MM.1S (cell line): ENCODE data around the gene CLCA4.

Experiments
- DNase-seq: peaks from one replicate; pipeline ENCODE4 v3.0.0-alpha.2; 2015
- H2AFZ ChIP-seq: fragments of 300-600 bp; sonication (generic); 2 replicates; pipeline ENCODE4 v1.6.0; 2016; ENCODE audit warnings: antibody characterized with exemption, low read length
- H3F3A ChIP-seq: fragments of 300-600 bp; sonication (generic); 2 replicates; pipeline ENCODE4 v1.6.1; 2016; ENCODE audit warnings: mild to moderate bottlenecking, antibody characterized with exemption, low read length, moderate library complexity, mixed read lengths; ENCODE audit not compliant: insufficient read depth
- H3K27ac ChIP-seq: fragments of 300-600 bp; sonication (generic); 2 replicates; pipeline ENCODE4 v1.5.1; 2016; ENCODE audit warnings: mild to moderate bottlenecking, low read length
- H3K27me3 ChIP-seq: fragments of 300-600 bp; sonication (generic); replicated peaks from 2 replicates; pipeline ENCODE4 v1.6.0; 2016; ENCODE audit warnings: low read length; ENCODE audit not compliant: insufficient read depth
- H3K36me3 ChIP-seq: fragments of 300-600 bp; sonication (generic); replicated peaks from 2 replicates; pipeline ENCODE4 v1.6.1; 2016; ENCODE audit warnings: mild to moderate bottlenecking, low read length, mixed read lengths; ENCODE audit not compliant: insufficient read depth
- H3K4me1 ChIP-seq: fragments of 300-600 bp; sonication (generic); 2 replicates; pipeline ENCODE4 v1.6.1; 2016; ENCODE audit warnings: low read length, mixed read lengths
- H3K4me2 ChIP-seq: fragments of 300-600 bp; sonication (generic); 2 replicates; pipeline ENCODE4 v1.6.0; 2016; ENCODE audit warnings: low read depth, low read length
- H3K4me3 ChIP-seq: fragments of 300-600 bp; sonication (generic); 2 replicates; pipeline ENCODE4 v1.5.1; 2016; ENCODE audit warnings: low read length, mixed read lengths
- H3K79me2 ChIP-seq: fragments of 300-600 bp; sonication (generic); 2 replicates; pipeline ENCODE4 v1.6.1; 2016; ENCODE audit warnings: mixed run types, low read length, mixed read lengths
- H3K9ac ChIP-seq: fragments of 300-600 bp; sonication (generic); 2 replicates; pipeline ENCODE4 v1.6.1; 2016; ENCODE audit warnings: low read length, mixed read lengths
- H3K9me2 ChIP-seq: fragments of 300-600 bp; sonication (generic); replicated peaks from 2 replicates; pipeline ENCODE4 v1.6.1; 2016; ENCODE audit warnings: mild to moderate bottlenecking, low read length, mixed read lengths; ENCODE audit not compliant: insufficient read depth
- H3K9me3 ChIP-seq: fragments of 300-600 bp; sonication (generic); replicated peaks from 2 replicates; pipeline ENCODE4 v1.6.1; 2016; ENCODE audit warnings: mild to moderate bottlenecking, low read length, mixed read lengths; ENCODE audit not compliant: insufficient read depth
- H4K20me1 ChIP-seq: fragments of 300-600 bp; sonication (generic); 2 replicates; pipeline ENCODE4 v1.6.1; 2016; ENCODE audit warnings: mild to moderate bottlenecking, low read length, moderate library complexity, mixed read lengths; ENCODE audit not compliant: insufficient read depth
- EZH2 ChIP-seq: fragments of 300-600 bp; sonication (generic); optimal IDR thresholded peaks from 2 replicates; pipeline ENCODE3; 2017; ENCODE audit warnings: low read depth, mild to moderate bottlenecking, antibody characterized with exemption, low read length, mixed read lengths
- EZH2phosphoT487 ChIP-seq: fragments of 300-600 bp; sonication (generic); IDR thresholded peaks from 2 replicates; pipeline ENCODE4 v1.6.1; 2018; ENCODE audit warnings: antibody characterized with exemption, low read length
- TF ChIP-seq, protein P1 (sequence below): fragments of 300-600 bp; sonication (generic); IDR thresholded peaks from 2 replicates; pipeline ENCODE4 v1.5.1; 2016; ENCODE audit warnings: antibody characterized with exemption, low read length, mixed read lengths

Gene CLCA4

DNA sequence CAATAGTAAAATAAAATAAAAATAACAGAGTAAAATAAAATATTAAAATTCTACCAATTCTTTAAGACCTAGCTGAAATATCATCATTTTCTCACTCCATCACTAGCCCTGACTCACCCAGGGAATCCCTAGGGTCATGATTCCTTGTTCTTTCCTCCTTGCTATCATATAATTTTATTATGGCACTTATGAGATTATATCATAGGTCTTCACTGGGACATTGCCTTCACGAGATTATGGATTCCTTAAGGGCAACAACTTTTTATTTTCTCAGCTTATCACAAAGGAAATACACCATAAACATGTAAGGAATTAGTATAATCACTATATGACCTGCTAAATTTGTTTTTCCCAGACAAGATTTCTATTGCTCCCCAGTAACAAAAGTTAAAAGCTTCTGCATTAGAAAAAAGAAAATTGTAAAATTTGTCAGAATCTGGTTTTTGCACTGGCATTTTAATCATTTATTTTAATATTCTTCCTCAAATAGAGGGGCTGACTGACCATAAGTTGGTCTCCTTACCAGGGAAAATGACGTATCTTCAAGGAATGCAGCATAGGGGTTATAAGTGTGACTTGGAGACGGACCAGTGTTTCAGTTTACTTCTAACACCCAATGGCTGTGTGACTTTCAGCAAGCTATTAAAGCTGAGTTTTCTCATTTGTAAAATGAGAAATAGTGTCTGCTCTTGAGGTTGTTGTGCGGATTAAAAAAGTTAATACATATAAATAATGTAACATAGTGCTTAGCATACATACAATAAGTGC, 8.8 kb upstream of the CLCA4 start:
- Histone ChIP-seq H3K36me3 (no peaks in the 10 kb centered on the region), H4K20me1 (no peaks in the 10 kb centered on the region), H3K27ac (no peak overlapping the region), H3K9me2 (no peaks in the 10 kb centered on the region), H3K4me3 (no peak overlapping the region), H3F3A (no peaks in the 10 kb centered on the region), H3K9me3 (no peaks in the 10 kb centered on the region), H3K4me1 (no peaks in the 10 kb centered on the region), H3K79me2 (no peaks in the 10 kb centered on the region), H3K9ac (no peak overlapping the region), H3K4me2 (no peak overlapping the region), H2AFZ (no peak overlapping the region), H3K27me3 (no peaks in the 10 kb centered on the region)
- TF ChIP-seq, protein P1, sequence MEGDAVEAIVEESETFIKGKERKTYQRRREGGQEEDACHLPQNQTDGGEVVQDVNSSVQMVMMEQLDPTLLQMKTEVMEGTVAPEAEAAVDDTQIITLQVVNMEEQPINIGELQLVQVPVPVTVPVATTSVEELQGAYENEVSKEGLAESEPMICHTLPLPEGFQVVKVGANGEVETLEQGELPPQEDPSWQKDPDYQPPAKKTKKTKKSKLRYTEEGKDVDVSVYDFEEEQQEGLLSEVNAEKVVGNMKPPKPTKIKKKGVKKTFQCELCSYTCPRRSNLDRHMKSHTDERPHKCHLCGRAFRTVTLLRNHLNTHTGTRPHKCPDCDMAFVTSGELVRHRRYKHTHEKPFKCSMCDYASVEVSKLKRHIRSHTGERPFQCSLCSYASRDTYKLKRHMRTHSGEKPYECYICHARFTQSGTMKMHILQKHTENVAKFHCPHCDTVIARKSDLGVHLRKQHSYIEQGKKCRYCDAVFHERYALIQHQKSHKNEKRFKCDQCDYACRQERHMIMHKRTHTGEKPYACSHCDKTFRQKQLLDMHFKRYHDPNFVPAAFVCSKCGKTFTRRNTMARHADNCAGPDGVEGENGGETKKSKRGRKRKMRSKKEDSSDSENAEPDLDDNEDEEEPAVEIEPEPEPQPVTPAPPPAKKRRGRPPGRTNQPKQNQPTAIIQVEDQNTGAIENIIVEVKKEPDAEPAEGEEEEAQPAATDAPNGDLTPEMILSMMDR, result no peak
- TF ChIP-seq EZH2, result no peak
- no peak for DNase-seq

DNA sequence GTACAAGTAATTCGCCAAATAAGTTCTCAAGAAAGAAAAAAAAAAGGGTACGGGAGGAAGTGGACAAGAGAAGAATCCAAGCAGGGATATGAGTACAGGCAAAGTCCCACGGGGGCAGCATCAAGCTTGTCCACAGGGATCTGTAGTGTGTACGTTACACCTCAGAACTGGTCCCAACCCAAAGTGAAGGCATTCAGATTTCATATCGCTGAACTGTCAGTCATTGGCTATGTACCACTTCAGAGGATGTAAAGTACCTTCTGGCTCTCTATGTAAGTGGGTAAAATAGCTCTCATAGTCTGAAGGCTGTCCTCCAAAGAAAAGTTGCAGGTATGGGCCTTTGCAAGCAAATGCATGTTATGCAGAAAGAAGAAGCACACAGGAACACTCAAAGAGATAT, 8.1 kb upstream of the CLCA4 start:
- no peak overlapping the region for H2AFZ ChIP-seq
- H3K27me3 ChIP-seq, result no peaks in the 10 kb centered on the region
- no peaks in the 10 kb centered on the region for H3K4me1 ChIP-seq
- no peaks in the 10 kb centered on the region for H3K79me2 ChIP-seq
- H3K9me2 ChIP-seq, result no peaks in the 10 kb centered on the region
- H3K9me3 ChIP-seq, result no peaks in the 10 kb centered on the region
- no peaks in the 10 kb centered on the region for H4K20me1 ChIP-seq
- no peak overlapping the region for H3K9ac ChIP-seq
- no peak for DNase-seq
- no peaks in the 10 kb centered on the region for H3K36me3 ChIP-seq
- H3K27ac ChIP-seq, result no peak overlapping the region
- TF ChIP-seq, protein P1, result no peak
- TF ChIP-seq EZH2phosphoT487, result no peak
- no peak for TF ChIP-seq EZH2
- no peak overlapping the region for H3K4me3 ChIP-seq
- no peak overlapping the region for H3K4me2 ChIP-seq
- H3F3A ChIP-seq, result no peaks in the 10 kb centered on the region

DNA sequence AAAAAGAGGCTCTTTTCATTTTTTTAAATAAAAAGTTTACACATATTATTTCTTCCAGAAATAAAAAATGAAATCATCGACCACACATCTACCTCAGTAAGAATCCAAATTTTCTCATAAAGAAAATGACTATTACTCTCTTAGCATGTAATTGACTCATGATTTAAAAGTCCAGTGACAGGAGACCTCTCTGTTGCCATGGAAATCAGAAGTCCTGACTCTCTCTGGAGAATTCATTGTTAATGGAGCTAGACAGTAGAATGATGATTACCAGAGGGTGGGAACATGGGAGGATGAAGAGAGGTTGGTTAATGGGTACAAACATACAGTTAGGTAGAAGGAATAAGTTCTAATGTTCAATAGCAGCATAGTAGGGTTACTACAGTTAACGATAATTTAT, 5.0 kb upstream of the CLCA4 start:
- Histone ChIP-seq H3K9ac (no peak overlapping the region), H4K20me1 (no peaks in the 10 kb centered on the region), H3K4me3 (no peak overlapping the region), H3K36me3 (no peaks in the 10 kb centered on the region), H3F3A (no peaks in the 10 kb centered on the region), H3K4me2 (no peak overlapping the region), H3K27ac (no peak overlapping the region), H3K27me3 (no peaks in the 10 kb centered on the region), H2AFZ (no peak overlapping the region), H3K4me1 (no peaks in the 10 kb centered on the region), H3K9me2 (no peaks in the 10 kb centered on the region), H3K9me3 (no peaks in the 10 kb centered on the region), H3K79me2 (no peaks in the 10 kb centered on the region)
- TF ChIP-seq EZH2phosphoT487, result no peak
- TF ChIP-seq EZH2, result no peak
- TF ChIP-seq, protein P1, result no peak
- DNase-seq, result no peak
